Kasumi-1 (cell line): ENCODE results near the gene FBLN1.
A peak's percentile ranks its signal among the peaks of the same experiment; 100 is the strongest.
"Not testable (repeated sequence)": the region's sequence is repeated elsewhere in the genome, so short reads cannot be mapped to it uniquely, and the experiment has no call there.

Source experiments
- DNase-seq, 2 experiments: peaks; one replicate each; lab custom pipeline; 2025; lab: John Stamatoyannopoulos, UW

Gene FBLN1

DNA sequence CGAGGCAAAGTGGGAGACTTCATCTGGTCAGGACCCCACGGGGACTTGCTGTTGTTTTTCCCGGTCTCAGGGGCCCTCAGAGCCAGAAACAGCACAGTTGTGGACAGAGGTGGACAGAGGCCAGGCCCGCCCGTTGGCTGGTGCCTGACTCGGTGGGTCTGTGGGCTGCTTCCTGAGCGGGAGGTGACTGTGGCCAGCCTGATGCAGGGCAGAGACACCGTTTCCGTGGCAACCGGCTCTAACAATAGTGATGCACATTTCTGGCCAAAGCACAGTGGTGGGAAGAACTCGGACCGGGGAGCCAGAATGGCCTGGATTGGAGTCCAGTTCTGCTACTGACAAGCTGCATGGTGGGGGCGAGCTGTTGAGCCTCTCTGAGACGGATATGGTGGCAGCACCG is 110.3 kb downstream of the FBLN1 start:
- no peak for DNase-seq

DNA sequence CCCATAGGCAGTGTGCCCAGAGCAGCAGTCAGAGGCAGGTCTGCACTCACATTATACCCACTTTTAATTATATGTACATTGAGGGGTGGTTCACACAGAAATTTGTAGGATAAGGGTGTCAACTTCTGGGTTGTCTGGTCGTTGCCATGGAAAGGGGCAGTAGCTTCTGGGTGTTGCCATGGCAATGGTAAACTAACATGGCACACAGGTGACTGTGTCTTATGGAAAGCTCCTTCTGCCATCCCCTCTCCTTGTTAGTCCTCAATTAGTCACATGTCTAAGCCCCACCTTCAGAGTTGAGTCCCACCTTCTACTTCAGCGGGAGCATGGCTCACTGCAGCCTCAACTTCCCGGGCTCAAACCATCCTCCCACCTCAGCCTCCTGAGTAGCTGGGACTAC is 112.7 kb downstream of the FBLN1 start:
- DNase-seq: no peak

DNA sequence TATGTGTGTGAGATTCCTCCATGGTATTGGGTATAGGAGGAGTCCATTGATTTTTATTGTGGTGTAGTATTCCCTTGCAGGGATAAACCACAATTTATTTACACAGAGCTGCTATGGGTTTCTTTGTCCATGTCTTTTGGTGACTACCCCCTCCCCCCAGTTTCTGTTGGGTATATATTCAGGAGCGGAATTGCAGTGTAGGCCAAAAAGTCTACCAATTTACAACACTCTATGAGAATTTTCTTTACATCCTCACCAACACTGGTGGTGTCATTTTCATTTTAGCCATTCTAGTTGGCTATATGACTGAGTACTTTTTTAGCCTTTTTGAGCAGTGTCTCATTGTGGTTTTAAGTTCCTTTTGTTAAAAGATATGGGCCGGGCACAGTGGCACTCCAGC is 113.7 kb downstream of the FBLN1 start:
- no peak for DNase-seq

DNA sequence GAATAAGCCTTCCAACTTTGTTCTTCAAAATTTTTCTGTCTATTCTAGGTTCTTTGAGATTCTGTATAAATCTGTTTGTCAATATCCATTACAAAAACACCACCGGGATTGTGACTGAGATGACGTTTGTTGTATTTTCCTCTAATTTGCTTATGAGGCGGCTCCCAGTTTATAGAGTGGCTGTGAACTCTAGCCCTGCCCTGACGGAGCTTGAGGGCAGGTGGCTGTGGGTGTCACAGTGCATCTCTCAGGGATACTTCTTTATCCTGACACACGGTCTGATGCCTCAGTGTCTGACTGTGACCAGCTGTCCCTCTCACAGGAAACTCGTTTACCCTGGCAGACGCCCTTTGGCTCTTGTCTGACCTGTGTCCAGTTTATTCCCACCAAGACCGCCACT is 115.3 kb downstream of the FBLN1 start:
- DNase-seq: no peak

DNA sequence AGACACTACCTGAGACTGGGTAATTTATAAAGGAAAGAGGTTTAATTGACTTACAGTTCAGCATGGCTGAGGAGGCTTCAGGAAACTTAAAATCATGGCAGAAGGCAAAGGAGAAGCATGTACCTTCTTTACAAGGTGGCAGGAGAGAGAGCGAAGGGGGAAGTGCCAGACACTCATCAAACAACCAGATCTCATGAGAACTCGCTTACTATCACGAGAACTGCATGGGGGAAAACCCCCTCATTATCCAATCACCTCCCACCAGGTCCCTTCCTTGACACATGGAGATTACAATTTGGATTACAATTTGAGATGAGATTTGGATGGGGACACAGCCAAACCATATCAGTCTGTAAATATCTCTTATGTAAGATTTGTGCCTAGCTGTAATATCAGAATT is 118.0 kb downstream of the FBLN1 start:
- DNase-seq: no peak

DNA sequence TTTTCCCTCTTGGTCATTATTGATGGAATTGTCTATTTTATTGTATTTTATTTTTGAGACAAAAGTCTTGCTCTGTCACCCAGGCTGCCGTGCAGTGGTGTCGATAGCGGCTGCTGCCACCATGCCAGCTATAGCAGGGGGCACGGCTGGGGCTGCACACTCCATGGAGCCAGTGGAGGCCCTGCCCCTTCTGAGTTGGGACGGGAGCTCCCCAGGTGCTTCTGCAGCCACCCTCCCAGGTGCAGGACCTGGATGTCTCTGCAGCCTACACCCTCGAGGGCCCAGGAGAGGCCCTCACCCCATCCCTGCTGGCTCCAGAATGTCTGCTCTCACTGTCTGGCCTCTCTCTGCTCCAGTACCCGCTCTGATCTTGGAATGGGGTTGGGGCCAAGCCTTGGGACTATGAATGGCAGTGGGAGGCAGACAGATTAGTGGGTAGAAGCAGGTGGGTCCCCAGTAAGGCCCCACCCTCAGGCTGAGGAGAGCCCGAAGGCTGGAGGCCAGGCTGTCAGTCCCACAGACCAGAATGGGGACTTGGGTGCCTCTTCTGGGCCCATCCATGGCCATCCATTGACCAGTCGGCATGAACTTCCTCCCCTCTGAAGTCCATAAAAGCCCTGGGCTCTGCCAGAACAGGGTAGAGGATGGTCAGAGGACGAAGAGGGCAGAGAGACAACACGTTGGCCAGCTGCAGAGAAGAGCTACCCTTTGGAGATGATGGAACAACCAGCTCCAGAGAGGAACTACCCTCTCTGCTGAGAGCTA is 119.3 kb downstream of the FBLN1 start:
- no peak for DNase-seq

DNA sequence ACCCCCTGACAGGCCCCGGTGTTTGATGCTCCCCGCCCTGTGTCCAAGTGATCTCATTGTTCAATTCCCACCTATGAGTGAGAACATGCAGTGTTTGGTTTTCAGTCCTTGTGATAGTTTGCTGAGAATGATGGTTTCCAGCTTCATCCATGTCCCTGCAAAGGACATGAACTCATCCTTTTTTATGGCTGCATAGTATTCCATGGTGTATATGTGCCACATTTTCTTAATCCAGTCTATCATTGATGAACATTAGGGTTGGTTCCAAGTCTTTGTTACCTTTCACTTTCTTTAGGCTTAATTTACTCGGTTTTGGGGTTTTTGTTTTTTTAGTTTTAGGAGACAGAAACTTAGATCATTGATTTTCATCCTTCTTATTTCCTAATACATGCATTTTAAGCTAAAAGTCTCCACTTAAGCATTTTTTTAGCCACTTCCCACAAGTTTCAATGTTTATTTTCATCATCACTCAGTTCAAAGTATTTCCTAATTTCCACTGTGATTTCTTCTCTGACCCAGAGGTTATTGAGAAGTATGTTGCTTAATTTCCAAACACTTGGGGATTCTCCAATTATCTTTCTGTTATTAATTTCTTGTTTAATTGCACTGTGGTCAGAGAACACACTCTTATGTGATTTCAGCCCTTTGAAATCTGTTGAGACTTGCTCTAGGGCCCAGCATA is 120.9 kb downstream of the FBLN1 start:
- not testable (repeated sequence) for DNase-seq

DNA sequence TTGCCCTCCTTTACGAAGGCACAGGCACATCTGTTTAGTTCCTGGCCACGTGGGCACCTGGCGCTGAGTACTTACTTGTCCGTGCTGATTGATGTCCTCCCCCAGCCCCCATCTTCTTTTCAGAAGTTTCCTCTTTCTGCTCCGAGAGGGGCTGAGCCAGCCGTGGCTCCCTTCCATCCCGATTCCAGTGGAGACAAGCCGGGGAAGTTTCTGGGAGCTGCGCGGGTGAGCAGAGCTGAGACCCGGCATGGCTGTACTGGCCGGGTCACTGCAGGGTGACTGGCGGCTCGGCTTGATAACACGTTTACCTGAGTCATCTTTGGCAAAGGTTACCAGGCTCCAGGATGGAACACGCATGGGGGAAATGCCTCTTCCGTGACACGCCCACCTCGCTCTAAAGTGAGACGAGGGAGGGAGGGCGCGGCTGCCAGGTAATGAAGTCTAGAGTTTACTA is 123.5 kb downstream of the FBLN1 start:
- DNase-seq: no peak

DNA sequence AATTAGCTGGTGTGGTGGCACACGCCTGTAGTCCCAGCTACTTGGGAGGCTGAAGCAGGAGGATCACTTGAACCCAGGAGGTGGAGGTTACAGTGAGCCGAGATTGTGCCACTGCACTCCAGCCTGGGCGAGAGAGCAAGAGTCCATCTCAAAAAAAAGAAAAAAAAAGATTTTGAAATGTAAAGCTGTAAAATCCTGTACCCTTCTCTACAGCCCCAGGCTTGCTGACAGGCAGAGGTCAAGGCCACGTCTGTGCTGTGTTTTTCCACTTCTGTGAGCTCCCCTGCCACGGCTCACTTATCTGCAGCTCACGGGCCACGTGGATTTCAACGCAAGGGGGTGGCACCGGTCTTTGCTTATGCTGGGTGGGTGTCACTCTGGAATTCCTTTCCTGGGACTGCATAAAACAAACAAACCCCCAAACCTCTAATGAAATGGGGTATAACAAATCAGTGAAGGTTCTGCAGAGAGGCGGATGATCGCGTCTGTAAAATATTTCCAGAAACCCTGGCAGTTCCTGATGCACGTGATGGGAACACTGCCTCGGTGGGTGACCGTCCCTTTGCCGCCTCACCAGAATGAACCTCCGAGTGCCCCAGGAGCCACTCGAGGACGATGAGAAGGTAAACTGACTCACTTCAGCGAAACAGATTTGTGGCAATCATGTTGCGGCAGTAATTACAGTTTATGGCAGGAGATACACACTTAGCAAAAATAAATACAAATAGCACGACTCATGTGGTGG is 125.0 kb downstream of the FBLN1 start:
- no peak for DNase-seq

DNA sequence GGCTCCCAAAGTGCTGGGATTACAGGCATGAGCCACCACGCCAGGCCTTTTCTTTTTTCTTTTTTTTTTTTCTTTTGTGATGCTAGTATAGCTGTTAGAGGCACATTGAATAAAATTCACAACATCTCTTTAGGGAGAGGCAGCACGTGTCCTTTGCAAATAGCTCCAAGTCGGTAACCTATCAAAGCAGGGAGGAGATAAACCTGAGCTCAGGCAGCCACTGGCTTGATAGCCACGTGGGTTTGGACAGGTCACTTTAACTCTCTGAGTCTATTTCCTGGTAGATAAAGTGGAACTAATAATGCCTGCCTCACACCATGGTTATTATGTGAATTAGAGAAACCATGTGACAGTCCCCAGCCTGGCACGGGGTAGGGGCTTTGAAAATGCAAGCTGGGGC is 125.8 kb downstream of the FBLN1 start:
- no peak for DNase-seq

DNA sequence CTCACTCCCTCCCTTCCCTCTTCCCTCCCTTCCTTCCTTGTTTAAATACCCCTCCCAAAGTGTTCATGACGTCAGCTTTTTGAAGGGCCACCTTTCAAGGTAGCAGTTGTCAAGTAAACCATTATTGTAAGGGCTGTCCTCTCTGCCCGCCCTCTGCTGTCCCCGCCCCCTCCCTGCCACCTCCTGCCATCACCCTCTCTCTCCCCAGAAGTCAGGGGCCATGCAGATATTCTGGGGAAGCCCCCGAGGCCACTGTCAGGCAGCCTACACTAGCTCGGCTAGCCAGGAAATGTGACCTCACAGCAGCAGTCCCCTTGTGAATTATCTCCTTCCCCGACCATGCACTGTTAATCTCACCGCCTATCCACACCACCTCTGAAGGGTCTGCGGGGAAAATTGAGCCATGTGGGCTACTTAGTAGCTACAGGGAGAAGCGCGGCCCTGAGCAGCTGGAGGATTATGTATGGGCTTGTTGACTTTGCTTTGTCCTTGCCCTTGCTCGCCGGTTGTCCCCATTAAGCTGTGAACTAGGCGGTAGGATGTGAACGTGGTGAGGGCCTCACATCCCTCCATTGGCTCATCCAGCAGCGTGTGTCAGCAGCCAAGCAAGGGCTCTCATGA is 126.9 kb downstream of the FBLN1 start:
- no peak for DNase-seq

DNA sequence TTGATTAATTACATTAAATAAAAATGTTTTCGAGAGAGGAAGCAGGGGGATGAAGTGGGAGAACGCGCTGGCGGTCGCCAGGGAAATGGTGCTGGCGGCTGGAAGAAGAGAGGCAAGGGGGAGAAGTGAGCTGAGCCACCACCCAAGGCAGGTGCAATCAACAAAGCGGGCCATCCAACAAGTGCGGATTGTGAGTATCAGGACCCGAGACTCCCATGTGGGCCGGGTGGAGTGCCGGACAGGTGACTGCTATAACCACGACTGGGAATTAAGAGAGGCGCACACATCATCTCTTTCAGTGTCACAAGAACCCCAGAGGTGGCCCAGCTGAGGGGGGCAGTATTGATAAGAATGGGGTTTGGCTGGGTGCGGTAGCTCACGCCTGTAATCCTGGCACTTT is 127.8 kb downstream of the FBLN1 start:
- no peak for DNase-seq

DNA sequence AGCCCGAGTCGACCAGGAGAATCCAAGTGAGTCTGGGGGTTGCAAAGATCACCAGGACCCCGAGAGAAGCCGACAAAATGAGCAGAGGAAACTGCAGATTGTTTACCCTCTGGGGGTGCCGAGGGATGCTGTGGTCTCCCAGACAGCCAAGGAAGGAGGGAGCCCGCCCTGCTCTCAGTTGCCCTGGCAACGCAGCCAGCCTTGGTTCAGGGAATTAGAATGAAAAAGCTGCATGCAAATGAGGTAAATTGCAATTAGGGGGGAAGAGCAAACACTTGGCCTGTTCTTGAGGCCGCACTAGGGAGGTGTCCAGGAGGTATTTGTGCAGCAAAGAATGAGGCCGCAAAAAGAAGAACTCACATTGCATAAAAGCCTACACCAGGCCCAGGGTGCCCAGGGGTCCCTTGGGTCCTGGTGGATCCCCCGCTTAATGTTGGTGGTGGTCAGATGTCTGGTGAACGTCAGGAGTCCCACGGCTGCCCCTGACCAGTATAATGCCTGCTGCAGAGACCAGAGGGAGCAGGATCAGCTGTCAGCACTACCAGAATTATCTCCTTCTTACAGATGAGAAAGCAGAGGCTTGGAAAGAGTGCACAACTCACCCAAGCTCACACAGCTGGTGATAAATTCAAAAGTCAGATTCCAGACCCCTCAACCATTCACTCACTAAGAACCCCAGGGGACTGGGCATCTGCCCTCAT is 128.6 kb downstream of the FBLN1 start:
- no peak for DNase-seq

DNA sequence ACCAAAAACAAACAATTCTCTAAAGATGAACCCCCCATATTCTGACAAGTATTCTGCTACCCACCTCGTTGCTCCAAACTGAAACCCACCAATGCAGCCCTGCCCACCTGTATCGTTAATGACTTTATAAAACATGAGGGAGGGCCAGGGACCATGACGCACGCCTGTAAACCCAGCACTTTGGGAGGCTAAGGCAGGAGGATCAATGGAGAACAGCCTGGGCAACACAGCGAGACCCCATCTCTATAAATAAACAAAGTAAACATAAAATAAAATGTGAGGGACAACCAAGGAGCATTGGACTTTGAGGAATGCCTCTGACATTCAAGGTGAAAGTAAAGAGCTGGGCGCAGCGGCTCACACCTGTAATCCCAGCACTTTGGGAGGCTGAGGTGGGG is 129.2 kb downstream of the FBLN1 start:
- no peak for DNase-seq

DNA sequence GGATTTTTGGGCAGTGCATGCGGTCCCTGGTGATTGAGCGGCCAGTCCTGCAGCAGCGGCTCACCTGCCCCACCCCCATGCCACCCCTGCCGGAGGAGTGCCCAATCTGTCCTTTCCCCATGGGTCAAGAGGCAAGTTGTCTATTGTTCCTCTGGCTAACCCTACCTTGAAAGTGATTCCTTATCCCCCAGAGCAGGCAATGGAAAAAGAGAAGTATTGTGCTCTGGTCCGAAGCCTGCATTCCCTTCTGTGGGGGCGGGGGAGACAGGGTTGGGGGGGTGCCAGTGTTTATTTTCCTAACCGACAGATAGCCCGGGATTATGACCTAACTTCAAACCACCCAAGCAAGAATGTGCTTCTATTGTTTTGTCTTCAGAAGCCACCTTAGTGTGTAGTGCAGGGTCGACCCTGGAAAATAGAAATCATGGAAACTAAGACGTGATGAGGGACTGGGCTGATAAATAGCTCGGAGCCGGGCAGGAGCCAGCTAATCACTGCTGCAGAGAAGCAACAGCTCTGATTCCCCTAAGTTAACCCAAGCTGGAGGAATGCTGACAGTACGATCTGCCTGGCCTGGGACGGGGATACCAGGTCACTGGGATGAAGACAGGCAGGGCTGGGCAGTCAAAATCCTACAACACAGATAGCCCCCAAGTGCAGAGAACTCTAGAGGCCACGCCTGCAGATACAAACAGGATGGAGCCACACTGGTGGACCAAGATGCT is 130.3 kb downstream of the FBLN1 start:
- no peak for DNase-seq

DNA sequence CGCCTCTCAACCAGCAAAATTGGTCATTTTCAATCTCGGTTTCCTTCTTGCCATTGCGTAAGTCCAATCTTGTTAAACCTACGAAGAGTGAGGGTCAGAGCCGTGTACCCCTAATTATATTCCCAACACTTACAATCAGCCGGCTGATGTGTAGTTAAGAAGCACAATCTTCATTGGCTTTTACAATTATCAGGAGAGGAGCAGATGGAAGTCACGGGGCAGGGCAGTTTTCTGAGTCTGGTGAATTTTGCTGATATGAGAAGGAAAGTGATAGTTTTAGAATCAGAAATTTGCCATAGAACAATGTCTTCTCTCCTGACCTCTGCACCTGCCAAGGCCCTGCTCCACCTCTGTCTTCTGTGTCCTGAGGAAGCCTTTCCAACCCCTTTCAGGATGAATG is 134.0 kb downstream of the FBLN1 start:
- DNase-seq: no peak

DNA sequence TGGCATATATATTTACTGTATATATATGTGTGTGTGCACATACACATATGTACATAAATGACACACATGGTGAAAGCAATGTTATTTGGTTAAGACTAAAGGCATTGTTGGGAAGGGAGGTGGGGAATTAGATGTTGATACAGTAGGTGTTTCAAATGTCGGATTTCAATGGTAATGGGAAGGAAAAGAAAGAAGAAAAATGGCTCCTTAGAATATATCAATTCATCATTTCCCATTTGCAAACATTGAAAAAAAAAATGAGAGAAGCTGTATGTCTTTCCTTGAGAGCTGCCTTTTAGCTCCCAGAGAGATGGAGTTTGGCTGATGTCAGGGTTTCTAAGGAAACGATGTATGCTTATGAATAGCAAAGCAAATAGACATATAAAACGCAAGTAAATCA is 135.5 kb downstream of the FBLN1 start:
- DNase-seq: no peak

DNA sequence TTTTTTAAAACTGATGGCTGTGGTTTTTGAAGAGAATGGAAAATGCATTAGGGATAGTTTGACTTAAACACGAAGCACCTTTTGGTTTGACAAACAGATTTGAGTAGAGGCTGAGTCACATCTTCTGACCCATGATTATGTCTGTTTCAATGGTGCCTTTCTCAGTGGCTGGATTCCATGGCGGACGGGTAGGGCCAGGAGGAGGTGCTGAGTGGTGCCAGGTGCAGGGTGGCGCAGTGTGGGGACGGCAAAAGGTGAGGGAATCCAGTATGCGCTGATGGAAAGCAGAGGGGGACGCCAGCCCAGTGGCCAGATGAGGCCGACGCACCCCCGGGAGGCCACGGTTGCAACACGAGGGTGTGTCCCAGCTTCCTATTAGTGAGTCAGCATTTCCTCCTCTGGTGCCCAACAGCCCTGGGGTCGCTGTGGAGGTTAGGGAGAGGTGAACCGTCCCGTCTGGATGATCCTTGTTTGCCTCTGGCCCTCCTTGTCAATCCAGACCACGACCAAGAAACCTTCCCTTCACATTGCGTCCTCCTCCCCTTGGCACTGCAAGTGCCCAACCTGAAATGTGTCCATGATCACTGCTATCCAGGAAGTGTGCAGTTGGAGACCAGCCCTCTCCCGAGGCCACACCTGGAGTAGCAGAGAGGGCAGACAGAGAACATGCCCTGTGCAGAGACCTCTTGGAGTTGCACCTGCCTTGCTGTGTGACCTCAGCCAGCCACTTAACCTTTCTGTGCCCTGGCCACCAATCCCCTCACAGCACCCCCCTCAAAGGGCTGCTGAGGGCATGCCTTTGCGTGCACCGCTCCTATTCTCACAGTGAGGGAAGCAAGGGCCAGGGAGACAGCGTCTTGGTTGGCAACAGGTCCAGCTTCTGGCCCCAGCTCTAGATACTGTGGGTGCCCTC is 136.4 kb downstream of the FBLN1 start:
- DNase-seq: peak; percentile 32 to 36

DNA sequence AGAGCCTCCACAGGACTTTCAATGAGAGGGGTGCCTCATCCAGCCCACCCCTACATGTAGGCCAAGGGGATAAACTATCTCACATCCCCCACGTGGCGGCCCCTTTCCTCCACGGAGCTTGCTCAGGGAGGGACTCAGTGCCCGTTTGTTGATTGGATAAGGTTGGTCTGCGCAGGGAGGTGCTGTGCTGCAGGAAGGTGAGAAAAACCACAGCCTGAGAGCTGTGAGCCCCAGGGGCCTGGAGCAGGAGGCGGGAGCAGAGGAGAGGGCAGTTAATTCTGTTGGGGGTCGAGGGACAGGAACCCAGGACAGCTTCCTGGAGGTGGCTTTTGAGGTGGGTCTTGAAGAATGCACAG is 137.0 kb downstream of the FBLN1 start:
- DNase-seq: no peak

DNA sequence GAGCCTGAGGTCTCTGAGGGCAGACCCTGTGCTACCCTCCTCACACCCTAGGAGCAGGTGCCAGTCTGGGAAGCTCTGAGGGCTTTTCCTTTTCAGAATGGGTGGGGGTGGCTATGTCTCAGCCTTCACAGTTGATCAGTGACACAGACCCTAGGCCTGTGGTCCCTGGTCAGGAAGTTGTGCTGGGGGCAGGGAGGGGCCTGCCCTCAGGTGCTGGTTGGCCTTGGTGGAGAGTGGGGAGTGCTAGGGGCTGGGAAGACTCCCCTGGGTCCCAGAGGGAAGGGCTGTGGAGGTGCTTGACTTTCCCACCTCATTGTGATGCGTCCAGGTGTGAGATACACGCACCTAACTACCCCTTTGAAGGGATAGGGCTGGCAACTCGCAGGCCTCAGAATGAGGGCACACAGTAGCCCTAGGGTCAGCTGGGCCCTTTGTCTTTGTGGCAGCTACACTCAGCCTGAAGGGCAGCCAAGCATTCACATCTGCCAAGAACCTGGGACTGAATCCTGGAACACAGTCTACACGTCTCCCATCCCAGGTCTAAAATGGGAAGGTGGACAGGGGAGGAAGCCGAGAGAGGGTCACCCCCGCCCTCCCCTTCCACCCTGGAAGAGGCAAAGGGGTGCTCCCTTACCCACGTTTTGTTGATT is 137.7 kb downstream of the FBLN1 start:
- DNase-seq: no peak
